Transverse colon (tissue), 4 donors: ENCODE data around the gene EMC10. TPM values are rescaled to one million over a fixed set of nuclear protein-coding genes. Genes with fewer than 3 reads are reported as not detected.

Experiments used
- DNase-seq: peaks from one replicate; pipeline ENCODE4 v3.0.0-alpha.2; 2019
- H3K27ac ChIP-seq, 4 donors: fragments of 200-600 bp; sonication (generic); 2 replicates each; pipeline ENCODE4 v1.5.1; 2016 to 2018; ENCODE audit warnings: inconsistent platforms in 4 of 4
- H3K27me3 ChIP-seq: fragments of 200-600 bp; sonication (generic); 2 replicates; pipeline ENCODE4 v1.5.1; 2017; ENCODE audit warnings: inconsistent platforms
- H3K36me3 ChIP-seq, 4 donors: fragments of 200-600 bp; sonication (generic); 2 replicates each; pipeline ENCODE4 v1.5.1; 2017 to 2019; ENCODE audit warnings: inconsistent platforms in 4 of 4
- H3K4me1 ChIP-seq, 4 donors: fragments of 200-600 bp; sonication (generic); 2 replicates each; pipeline ENCODE4 v1.5.1; 2017 to 2020; ENCODE audit warnings: inconsistent platforms in 4 of 4
- H3K4me3 ChIP-seq, 4 donors: fragments of 200-600 bp; sonication (generic); 1 replicate in 1 of 4; 2 replicates in 3 of 4; pipeline versions ENCODE4 v1.5.1 to v1.6.1; 2017 to 2019; ENCODE audit warnings: inconsistent platforms in 4 of 4
- H3K9me3 ChIP-seq, 2 donors: fragments of 200-600 bp; sonication (generic); 2 replicates each; pipeline ENCODE4 v1.5.1; 2017 to 2019; ENCODE audit warnings: inconsistent platforms in 2 of 2
- CTCF ChIP-seq, 5 experiments: fragments of 200-600 bp in 3 of 5; fragments of 450-650 bp in 2 of 5; sonication (generic) in 3 of 5; IDR thresholded peaks; 1 replicate in 2 of 5; 2 replicates in 3 of 5; pipeline ENCODE4 v1.5.1; 2016 to 2017; ENCODE audit warnings: antibody characterized with exemption in 5 of 5, inconsistent platforms in 3 of 5, mild to moderate bottlenecking in 2 of 5, moderate library complexity in 1 of 5
- EP300 ChIP-seq: sonication (generic); formaldehyde crosslinking; IDR thresholded peaks from one replicate; pipeline ENCODE4 v1.6.1; 2017; ENCODE audit warnings: antibody characterized with exemption, low read depth
- POLR2A ChIP-seq: fragments of 450-650 bp; IDR thresholded peaks from one replicate; pipeline ENCODE4 v1.6.1; 2016; ENCODE audit warnings: antibody characterized with exemption, mild to moderate bottlenecking, moderate library complexity
- POLR2AphosphoS5 ChIP-seq, 3 donors: sonication (generic); formaldehyde crosslinking; IDR thresholded peaks; one replicate each; pipeline ENCODE4 v1.6.1; 2016; ENCODE audit warnings: antibody characterized with exemption in 3 of 3
- WGBS, 2 donors: methylation state at CpG; one replicate each; pipeline ENCODE4 v1.1.5; 2018; ENCODE audit warnings: low coverage in 1 of 2; 5-methylcytosine and 5-hydroxymethylcytosine counted together
- in situ Hi-C, 4 donors: fragments of 200-750 bp; cut with MboI; loops; one replicate each; pipeline versions ENCODE4 v1.15.0 to v1.15.1; 2017; ENCODE audit warnings: low sequenced_read_pairs in 3 of 4, low pct_ligation_motif_present in 1 of 4, low pct_unique_long_range_greater_than_20kb in 1 of 4
- intact Hi-C: fragments of 100-400 bp; cut with DNase I; formaldehyde crosslinking; loops from one replicate; pipeline ENCODE4 v1.15.1; 2023; ENCODE audit warnings: low total_unique reads
- total RNA-seq, 4 donors: library from RNA; depleted of rRNA; stranded (reverse); fragments of >200 nt; gene quantifications; one replicate each; pipeline ENCODE4 v1.1.0, GENCODE V29; 2016

The EMC10 gene
- total RNA-seq, 4 donors from 2014 or later, result 50.5 to 117 (median 78.7) TPM

GRCh38 chr19:50500753-50501151 lies 24.4 kb downstream of the EMC10 start:
- Histone ChIP-seq H3K36me3 (no peaks in the 10 kb centered on the region), H3K27me3 (no peaks in the 10 kb centered on the region), H3K9me3 (no peaks in the 10 kb centered on the region), H3K4me1 (peaks cover 0 to 7% (median 6%) of the 10 kb centered on the region in 4 donors), H3K4me3 (no peak overlapping the region), H3K27ac (no peak overlapping the region)
- intact Hi-C loops (loop anchor here (5.0 kb wide), 1 partner anchor 618 kb away; no protein-coding TSS in a partner anchor), in situ Hi-C loops (no loop called here)
- TF ChIP-seq POLR2AphosphoS5 (IDR thresholded peaks at IDR 0.05), result no peak
- TF ChIP-seq CTCF (IDR thresholded peaks at IDR 0.05), result no peak
- no peak for TF ChIP-seq POLR2A
- TF ChIP-seq EP300, result no peak
- WGBS, 2 donors, result 25 to 58% methylated on average over 4 to 10 of the region's 10 CpGs
- DNase-seq, result no peak

GRCh38 chr19:50501186-50501567 lies 24.9 kb downstream of the EMC10 start:
- no peak overlapping the region for H3K27ac ChIP-seq
- peaks cover 0 to 7% (median 6%) of the 10 kb centered on the region in 4 donors for H3K4me1 ChIP-seq
- no peak for TF ChIP-seq EP300
- TF ChIP-seq POLR2AphosphoS5 (IDR thresholded peaks at IDR 0.05), result no peak
- TF ChIP-seq CTCF (IDR thresholded peaks at IDR 0.05), result no peak
- no peak for TF ChIP-seq POLR2A
- H3K36me3 ChIP-seq, result no peaks in the 10 kb centered on the region
- no peak overlapping the region for H3K4me3 ChIP-seq
- intact Hi-C loops, result loop anchor here (5.0 kb wide), 1 partner anchor 619 kb away; no protein-coding TSS in a partner anchor
- WGBS, 2 donors, result 48 to 80% methylated on average over 1 to 12 of the region's 12 CpGs
- no peaks in the 10 kb centered on the region for H3K27me3 ChIP-seq
- in situ Hi-C loops, result no loop called here
- no peak for DNase-seq
- H3K9me3 ChIP-seq, result no peaks in the 10 kb centered on the region

GRCh38 chr19:50501568-50502475 lies 25.5 kb downstream of the EMC10 start:
- no peaks in the 10 kb centered on the region for H3K9me3 ChIP-seq
- DNase-seq, result no peak
- H3K27ac ChIP-seq, result no peak overlapping the region
- peaks cover 0 to 7% (median 6%) of the 10 kb centered on the region in 4 donors for H3K4me1 ChIP-seq
- intact Hi-C loops (loop anchor here (5.0 kb wide), 1 partner anchor 620 kb away; no protein-coding TSS in a partner anchor), in situ Hi-C loops (no loop called here)
- no peak overlapping the region for H3K4me3 ChIP-seq
- no peak for TF ChIP-seq POLR2AphosphoS5 (IDR thresholded peaks at IDR 0.05)
- TF ChIP-seq EP300, result no peak
- TF ChIP-seq CTCF (IDR thresholded peaks at IDR 0.05), result no peak
- no peak for TF ChIP-seq POLR2A
- H3K36me3 ChIP-seq, result no peaks in the 10 kb centered on the region
- 71 to 90% methylated on average over 2 to 25 of the region's 25 CpGs for WGBS, 2 donors
- H3K27me3 ChIP-seq, result no peaks in the 10 kb centered on the region

DNA sequence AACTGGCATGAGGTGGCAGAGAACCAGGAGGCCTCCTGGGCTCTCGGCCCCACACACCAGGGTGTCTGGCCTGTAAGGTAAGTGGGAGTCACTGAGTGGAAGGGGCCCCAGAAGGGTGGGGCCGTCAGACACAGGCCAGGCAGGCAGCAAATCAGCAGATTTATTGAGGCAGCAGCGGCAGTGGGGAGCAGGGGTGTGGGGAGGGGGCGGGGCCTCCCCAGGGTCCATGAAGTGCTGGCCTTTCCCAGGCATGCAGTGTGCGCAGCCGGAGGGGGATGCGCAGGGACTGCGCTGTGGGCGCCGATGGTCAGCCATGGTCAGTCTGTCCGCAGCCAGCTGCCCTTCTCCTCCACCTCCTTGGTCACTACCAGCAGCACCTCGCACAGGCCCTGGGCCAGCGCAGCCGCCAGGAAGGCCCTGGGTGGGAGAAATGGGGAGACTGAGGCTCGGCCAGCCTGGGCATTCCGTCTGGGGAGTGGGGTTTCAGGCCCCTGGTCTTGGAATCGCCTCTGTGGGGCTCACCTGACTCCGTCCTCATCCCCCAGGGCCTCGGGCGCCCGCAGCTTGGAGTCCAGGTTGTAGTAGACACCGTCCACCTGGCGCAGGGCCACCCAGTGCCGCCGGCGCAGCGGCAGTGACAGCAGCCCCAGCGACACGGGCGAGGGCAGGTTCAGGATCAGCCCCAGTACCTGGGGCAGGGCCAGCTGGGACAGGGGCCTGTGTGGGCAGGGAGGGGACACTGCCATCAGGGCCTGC lies 29.7 kb downstream of the EMC10 start:
- in situ Hi-C loops (no loop called here), intact Hi-C loops (no loop called here)
- Histone ChIP-seq H3K27ac (no peak overlapping the region), H3K27me3 (no peaks in the 10 kb centered on the region), H3K4me1 (peaks cover 7 to 15% (median 12%) of the 10 kb centered on the region in 4 donors), H3K36me3 (no peaks in the 10 kb centered on the region), H3K4me3 (no peak overlapping the region), H3K9me3 (no peaks in the 10 kb centered on the region)
- 90% methylated on average over 29 of the region's 30 CpGs; no CpG with 5 or more reads in 1 of the 2 donors for WGBS, 2 donors
- TF ChIP-seq POLR2A (no peak), CTCF (IDR thresholded peaks at IDR 0.05) (no peak), POLR2AphosphoS5 (IDR thresholded peaks at IDR 0.05) (no peak), EP300 (no peak)
- no peak for DNase-seq
